ENCODE results near the gene GGACT.

The GGACT gene

DNA sequence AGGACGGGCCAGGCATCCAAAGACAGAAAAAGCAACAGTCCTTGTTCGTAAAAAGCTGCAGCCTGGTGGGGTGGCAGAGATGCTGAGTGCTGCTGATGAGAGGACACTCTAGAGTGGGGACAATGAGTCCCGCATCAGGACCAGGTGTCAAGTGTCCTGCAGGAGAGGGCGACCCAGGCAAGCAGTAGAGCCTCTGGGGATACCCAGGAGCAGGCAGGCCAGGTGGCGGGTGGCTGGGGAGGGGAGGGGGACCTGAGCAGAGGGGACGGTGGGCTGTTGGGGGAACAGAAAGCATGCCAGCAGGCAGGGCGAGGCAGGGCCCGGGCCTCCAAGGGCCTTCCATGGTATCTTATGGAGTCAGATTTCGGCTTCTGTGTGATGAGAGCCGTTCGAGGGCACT lies 35.8 kb downstream of the GGACT start:
- DNase-seq (ENCODE audit: extremely low read depth in 1 of 2, low read depth in 1 of 2) = no peak

- no peak for DNase-seq (ENCODE audit: extremely low read depth in 1 of 2, low read depth in 1 of 2)
Measured at GRCh38 chr13:100549316-100549715, 39.3 kb downstream of the GGACT start.

DNA sequence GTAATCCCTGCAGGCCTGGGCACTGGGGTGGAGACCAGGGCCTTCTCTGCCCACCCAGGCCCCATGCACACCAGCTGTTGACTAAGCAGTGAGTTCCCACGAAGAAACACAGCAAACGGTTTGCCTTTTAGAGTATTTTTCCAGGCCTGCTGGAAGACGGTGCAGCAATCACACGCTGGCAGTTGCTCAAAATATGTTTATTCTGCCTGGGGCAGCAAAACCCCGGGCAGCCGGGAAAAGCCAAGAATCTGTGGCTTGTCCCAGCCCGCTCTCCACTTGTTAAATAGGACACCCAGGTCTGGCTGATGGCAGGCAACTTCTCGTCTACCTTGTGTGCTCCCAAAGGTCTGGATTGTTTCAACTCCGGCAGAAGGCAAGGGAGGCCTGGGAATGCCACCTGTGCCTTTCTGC lies 40.8 kb downstream of the GGACT start:
- no peak for DNase-seq (ENCODE audit: extremely low read depth in 1 of 2, low read depth in 1 of 2)

DNA sequence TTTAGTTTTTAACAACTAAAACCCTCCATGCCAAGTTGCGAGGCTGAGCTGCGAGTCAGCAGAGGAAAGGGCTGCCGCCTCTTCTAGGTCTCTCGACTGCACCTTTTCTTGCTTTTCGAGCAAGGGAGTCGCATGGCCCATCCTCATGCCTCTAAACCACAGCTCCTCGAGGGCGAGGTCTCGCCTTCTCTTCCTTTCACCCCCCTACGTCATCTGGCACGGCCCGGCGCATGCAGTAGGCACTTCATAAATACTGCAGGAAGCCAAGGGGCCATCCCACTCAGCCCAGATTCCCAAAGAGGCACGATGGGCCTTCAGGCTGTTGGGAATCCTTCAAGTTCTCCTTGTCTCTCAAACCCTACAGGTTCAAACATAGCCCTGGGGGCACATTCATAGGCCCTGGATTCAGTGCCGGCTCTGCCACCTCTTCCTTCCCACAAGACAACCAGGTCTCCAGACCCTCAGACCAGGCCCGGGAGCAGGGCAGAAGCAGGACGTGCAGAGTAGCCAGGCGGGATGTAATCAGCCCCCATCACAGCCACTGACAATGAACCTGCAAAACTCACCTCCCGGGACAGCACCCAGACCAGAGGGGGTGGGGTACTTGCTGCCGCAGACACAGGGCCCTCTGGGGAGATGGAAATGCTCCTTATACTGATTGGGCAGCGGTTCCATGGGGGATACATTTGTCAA lies 41.7 kb downstream of the GGACT start:
- DNase-seq (ENCODE audit: extremely low read depth in 1 of 2, low read depth in 1 of 2) = no peak

- DNase-seq (ENCODE audit: extremely low read depth in 1 of 2, low read depth in 1 of 2) = no peak
Measured at GRCh38 chr13:100545684-100546061, 42.9 kb downstream of the GGACT start.

DNA sequence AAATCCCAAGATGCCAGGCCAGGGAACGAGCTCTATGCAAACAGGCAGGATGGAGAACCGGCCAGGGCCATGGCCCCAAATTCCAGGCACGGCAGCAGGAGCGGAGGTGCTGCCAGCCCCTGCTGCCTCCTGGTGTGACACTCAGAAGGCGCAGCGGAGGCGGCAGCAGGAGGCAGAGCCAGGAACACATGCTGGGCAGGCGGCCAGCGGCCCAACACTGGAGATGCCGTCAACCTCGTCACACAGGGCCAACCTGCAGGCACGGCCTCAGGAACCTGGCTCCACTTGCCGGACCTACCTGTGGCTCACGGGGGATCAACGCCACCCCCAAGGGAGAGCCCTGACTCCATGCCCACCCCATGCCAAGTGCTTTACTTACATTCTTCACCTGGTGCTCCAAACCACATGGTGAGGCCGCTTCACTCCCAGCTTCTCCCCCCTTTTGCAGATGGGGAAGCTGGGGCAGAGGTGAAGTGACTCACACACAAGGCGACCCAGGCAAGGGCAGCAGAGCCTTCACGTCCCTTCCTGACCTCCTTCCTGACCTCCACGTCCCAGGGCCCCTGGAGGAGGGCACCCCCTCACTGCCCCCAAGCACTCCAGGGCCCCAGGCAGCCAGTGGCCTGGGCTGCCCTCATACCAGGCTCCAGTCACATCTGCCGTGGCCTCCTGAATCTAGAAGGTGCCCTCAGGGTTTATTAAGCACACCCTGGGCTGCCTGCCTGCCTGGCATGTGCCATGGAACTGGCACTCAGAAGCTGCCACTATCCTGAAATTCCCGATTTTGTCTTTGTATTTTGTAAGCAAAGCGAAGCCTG lies 43.5 kb downstream of the GGACT start:
- no peak for DNase-seq (ENCODE audit: extremely low read depth in 1 of 2, low read depth in 1 of 2)

- DNase-seq (ENCODE audit: extremely low read depth in 1 of 2, low read depth in 1 of 2) = no peak
Measured at GRCh38 chr13:100543872-100544602, 44.6 kb downstream of the GGACT start.

- DNase-seq (ENCODE audit: extremely low read depth in 1 of 2, low read depth in 1 of 2) = no peak
Measured at GRCh38 chr13:100542826-100543156, 45.8 kb downstream of the GGACT start.

DNA sequence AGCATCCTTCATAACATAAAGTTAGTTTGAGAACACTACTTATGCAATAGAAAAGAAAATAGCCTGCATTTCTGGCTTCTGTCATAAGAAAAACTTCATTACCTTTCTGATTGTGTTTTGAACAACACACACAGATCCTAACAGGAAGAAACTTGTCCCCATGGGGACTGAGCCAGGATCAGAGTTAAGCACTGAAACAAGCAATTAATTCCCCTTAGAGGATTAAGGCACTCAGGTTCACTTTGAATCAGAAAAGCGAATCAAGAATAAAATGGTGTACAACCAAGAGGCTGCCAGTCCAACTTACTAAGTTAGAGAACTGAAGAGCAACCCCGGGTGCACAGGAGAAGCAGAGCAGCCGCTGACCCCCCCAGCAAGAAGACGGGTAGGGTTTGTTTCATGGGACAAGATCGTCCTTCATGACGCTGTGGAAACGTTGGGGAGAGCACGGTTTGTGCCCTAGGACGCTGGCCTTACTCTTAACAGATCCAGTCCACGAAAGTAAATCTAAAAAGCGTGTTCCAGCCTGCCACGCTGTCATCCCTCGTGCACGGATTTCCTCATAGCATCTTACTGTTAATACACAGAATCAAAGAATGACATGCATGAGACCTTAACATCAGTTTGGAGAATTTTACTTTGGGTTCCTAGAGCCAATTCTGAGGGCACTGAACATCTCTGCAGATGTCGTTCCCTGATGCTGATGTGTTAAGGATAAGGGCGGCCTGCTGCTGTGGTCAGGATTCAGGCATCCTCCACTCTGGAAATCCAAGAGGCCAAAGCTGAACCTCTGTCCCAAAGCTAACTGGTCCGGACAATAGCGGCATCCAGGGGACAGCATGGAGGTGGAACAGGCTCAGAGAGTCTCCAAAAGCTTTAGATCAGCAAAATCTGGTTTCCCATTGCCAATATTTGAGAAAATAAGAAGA lies 46.4 kb downstream of the GGACT start:
- DNase-seq (ENCODE audit: extremely low read depth in 1 of 2, low read depth in 1 of 2) = no peak

DNA sequence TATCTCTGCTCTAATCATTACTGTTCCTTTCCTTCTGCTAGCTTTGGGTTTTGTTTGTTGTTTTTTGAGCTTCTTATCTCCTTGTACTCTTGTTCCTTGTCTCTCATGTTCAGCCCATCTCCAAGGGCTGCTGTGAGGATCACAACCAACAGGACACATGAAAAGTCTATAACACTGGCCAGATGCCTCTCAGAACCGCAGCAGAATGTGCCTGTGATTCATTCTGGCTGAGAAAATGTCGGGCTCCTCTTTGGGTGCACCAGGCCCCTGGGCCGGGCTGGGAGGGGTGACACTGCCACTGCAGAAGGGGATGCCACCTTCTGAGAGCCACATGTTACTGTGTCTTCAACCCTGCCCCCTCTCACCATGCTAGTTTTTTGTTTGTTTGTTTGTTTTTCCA lies 48.0 kb downstream of the GGACT start:
- no peak for DNase-seq (ENCODE audit: extremely low read depth in 1 of 2, low read depth in 1 of 2)

- no peak for DNase-seq (ENCODE audit: extremely low read depth in 1 of 2, low read depth in 1 of 2)
Measured at GRCh38 chr13:100537951-100538462, 50.6 kb downstream of the GGACT start.

DNA sequence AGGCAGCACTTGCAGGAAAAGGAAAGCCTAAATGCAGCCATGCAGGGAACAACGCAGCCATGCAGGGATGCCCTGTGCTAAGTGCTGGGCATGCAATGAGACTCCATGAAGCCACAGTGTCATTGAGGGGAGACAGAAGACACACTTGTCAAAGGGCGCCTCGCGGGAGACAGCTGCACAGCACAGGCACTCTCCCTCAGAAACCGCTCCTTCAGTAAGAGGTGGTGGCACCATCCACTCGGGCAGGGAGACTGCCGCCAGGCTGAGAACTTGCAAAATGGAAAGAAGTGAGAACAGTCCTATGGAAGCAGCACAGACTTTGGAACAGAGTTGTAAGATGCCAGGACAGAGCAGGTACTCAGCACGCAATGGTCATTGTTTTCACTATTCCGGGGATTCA lies 51.1 kb downstream of the GGACT start:
- DNase-seq (ENCODE audit: extremely low read depth in 1 of 2, low read depth in 1 of 2) = no peak

GRCh38 chr13:100536643-100537180 lies 51.9 kb downstream of the GGACT start:
- DNase-seq (ENCODE audit: extremely low read depth in 1 of 2, low read depth in 1 of 2) = no peak

GRCh38 chr13:100535426-100536135 lies 53.0 kb downstream of the GGACT start:
- DNase-seq (ENCODE audit: extremely low read depth in 1 of 2, low read depth in 1 of 2) = no peak

DNA sequence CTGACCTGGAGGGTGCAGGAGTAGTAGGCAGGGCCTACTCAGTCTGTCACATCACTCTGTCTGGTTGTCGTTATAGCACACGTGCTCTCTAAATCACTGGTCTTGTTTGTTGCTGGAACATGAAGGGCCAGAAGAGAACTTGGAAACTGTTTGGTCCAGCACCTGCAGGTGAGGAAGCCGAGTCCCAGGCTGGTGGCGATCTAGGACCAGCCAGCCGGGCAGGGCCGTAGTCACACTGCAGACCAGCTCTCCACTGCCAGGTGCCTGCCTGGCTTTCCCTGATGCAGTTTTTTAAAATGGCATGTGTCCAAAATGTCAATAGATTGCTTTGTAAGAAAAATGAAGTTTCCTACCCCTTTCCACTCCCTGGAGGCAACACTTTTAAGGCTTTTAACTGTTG lies 53.7 kb downstream of the GGACT start:
- DNase-seq (ENCODE audit: extremely low read depth in 1 of 2, low read depth in 1 of 2) = no peak

GRCh38 chr13:100534147-100534843 lies 54.3 kb downstream of the GGACT start:
- no peak for DNase-seq (ENCODE audit: extremely low read depth in 1 of 2, low read depth in 1 of 2)

DNA sequence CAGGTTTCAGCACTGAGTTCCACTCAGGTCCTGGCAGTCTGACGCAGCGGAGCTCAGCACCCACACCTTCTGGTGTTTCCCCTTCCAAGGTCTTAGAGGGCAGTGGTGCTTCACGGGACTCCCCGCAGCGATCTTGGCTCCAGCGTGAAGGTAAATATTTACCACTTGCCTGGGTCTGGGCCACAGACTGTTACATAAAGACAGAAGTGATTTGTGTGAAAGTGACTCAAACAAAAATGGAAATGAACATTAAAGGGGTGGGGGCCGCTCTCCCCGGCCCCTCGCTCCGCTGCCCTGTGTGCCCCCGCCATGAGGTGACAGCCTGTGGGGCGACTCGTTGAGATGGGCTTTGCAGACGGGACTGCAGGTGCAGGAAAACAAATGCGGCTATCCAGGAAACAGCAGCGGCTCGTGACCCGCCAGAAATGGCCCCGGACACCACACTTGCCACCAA lies 55.0 kb downstream of the GGACT start:
- DNase-seq (ENCODE audit: extremely low read depth in 1 of 2, low read depth in 1 of 2) = no peak

- DNase-seq (ENCODE audit: extremely low read depth in 1 of 2, low read depth in 1 of 2) = no peak
Measured at GRCh38 chr13:100532836-100533435, 55.7 kb downstream of the GGACT start.

All from stimulated activated CD8-positive, alpha-beta memory T cell treated with anti-CD3 and anti-CD28 coated beads, Interleukin-7, amount 100 ng/mL, for 48 hours (primary cell).